Skin epidermis (tissue), 12 donors: Measurements from ENCODE around the gene RAB3B.
"Not testable (repeated sequence)": the region's sequence is repeated elsewhere in the genome, so short reads cannot be mapped to it uniquely, and the experiment has no call there.

Source experiments
- H3K27ac ChIP-seq, 21 experiments: fragments of 200-600 bp; sonication (generic) in 11 of 21; one replicate each; pipeline ENCODE4 v1.5.0; 2020; ENCODE audit warnings: mild to moderate bottlenecking in 3 of 21, inconsistent platforms in 2 of 21, moderate library complexity in 2 of 21
- H3K4me3 ChIP-seq, 7 experiments: fragments of 200-600 bp; sonication (generic) in 2 of 7; one replicate each; pipeline ENCODE4 v1.5.0; 2020; ENCODE audit warnings: inconsistent platforms in 2 of 7, mild to moderate bottlenecking in 2 of 7, moderate library complexity in 1 of 7

Gene RAB3B

DNA sequence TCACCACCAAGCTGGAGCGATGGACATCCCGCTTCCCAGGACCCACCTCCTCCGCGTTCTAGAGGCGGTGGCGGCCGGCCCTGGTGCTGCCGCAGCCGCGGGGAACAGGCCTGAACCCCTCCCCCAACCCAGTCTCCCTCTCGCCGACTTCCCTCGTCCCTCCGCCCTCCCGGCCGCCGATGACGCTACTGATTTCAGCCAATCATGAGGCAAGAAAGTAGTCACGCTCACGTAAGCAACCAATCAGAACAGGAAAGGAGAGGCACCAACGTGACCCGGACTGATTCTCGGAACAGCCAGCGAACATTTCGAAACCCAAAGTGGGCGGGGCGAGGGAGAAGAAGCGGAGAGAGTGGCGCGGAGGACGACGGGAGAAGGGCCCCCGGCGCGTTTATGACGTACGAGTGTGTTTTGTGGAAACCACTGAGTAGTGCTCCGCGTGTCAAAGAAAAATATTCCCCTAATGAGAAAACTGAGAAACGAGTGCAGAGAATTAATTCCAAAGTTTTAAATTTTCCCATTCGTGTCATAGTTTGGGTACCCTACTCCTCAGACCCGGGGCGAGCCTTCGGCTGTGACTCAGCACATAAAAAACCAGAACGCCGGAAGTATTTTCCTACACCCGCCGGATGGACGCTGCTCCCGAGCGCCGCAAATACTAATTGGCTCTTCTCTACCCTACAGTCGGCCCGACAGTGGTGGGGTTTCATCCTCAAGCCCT lies 111.7 kb downstream of the RAB3B start, which contains the start of gene NRDC:
Gene NRDC, minus strand, starts transcription at position 112 of the 721 bp plus-strand sequence. CDS start 112 bp downstream, outside the sequence.
- Histone ChIP-seq H3K4me3 (peak within 1 kb of the TSS; percentile 58 to 96 (median 83)), H3K27ac (peak within 1 kb of the TSS; percentile 87 to 100 (median 98))

DNA sequence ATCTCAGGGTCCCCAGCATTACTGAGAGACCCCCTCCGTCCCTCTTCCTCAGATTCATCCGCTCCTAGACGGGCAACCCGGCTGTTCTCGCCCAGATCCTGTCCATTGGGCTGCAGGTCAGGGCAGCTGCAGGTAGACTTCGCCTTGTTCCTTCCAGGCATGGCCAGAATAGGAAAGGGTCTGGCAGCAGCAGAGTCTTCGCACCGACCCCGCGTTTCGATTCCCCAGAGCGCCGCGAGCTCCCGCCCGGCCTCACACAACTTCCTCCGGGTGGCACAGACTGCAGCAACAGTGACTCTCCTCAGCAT lies 112.2 kb downstream of the RAB3B start:
- peak overlapping the region; percentile 84 to 100 (median 98) for H3K27ac ChIP-seq
- peak overlapping the region; percentile 58 to 96 (median 83) for H3K4me3 ChIP-seq

DNA sequence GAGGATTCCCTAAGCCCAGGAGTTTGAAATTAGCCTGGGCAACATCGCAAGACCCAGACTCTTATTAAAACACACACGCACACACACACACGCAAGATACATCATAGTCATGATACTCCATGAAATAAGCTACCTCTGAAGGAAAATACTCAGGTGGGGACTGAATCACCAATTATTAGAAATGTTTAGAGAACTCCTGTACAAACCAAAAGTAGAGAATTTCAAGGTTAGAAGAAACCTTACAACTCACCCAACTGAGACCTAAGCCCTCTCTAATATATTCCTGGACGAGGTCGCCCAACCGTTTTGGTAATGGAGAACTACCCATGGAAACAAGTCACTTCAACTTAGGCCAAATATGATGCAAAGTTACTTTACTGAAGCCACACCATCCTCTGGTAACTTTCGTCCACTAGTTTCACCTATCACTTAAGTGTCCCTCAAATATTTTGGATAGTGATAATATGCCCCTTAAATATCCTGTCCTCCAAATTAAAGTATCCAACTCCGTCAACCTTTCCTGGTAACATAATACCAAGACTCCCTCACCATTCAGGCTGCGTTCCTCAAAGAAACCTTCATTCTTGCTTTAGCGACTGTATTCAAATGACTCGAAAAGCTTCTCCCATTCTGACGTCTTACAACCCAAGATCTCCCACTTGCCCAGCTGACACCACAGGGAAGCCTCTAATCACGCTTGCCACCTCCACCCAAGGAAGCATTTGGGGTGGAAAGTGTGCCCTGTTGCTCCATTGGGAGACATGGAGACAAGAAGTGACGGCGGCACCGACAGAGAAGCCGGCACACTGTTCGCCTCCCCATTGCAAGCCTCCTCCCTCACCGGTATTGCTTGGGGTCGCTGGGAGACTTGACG lies 112.8 kb downstream of the RAB3B start:
- Histone ChIP-seq H3K27ac (peak overlapping the region; percentile 84 to 100 (median 98)), H3K4me3 (peak overlapping the region; percentile 58 to 96 (median 83))

DNA sequence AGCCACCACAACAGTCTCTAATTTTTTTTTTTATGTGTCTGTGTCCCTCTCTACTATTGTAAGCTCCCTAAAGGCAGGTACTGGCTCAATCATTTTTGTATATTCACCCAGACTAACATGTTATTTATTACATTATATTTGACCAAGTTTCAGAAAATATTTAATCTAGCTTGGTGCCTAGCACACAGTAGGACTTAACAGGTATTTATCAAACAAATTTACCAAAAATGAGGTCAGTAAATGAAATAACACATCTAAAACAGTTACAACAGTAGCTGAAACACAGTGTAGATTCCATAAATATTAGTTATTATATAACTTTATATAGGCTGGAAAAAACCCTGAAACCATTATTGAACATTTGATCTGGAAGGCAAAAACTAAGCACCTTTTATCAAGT lies 114.7 kb downstream of the RAB3B start:
- Histone ChIP-seq H3K27ac (no peak overlapping the region), H3K4me3 (no peak overlapping the region)

DNA sequence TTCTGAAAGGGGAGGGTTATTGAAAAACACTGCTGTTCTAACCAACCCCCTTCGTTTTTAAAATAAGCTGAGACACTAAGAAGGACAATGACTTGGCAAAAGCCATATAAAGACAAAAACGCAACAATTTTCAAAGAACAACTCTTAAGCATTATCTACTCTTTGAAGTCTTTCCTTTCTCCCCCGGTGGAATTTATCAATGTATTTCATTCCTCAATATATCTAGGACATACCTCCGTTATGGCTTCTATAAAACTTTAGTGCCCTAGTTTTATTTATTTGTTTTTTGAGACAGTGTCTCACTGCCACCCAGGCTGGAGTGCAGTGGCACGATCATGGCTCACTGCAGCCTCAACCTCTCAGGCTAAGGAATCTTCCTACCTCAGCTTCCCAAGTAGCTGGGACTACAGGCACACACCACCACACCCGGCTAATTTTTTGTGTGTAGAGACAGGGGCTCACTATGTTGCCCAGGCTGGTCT lies 115.2 kb downstream of the RAB3B start:
- no peak overlapping the region for H3K27ac ChIP-seq
- H3K4me3 ChIP-seq, result no peak overlapping the region

DNA sequence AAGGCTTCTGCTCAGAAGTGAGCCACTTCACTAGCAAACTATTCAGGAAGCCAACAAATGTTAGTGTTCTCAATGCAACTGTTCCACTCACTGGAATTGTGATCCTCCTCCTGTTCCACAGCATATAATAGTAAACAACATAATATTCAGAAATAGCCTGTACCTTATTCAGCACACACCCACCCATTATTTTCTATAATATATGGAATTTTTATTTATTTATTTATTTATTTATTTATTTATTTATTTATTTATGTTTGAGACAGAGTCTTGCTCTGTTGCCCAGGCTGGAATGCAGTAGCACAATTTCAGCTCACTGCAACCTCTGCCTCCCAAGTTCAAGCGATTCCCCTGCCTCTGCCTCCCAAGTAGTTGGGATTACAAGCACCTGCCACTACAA lies 117.2 kb downstream of the RAB3B start:
- not testable (repeated sequence) for H3K4me3 ChIP-seq

DNA sequence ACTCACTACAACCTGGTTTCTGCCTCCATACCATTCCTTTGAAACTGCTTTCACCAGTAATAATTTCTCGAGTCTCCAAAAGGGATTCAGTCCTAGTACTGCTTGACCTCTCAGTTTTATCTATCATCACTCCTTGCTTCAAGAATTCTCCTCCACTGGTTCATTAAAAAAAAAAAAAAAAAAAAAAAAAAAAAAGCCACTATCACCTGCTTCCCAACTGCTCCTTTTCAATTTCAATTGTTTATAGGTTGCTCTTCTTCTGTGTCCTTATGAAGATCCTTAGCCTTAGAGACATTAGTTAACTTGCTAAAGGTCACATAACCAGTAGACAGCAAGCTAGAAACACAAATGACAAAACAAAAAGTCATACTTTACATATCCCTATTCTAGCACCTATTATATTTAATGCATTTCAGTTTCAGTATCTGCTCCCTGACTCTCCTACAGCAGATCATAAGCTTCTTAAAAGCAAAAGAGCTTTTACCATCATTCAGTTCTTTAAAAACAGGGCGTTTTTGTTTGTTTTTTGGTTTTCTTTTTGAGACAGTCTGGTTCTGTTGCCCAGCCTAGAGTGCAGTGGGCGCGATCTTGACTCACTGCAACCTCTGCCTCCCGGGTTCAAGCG lies 119.0 kb downstream of the RAB3B start:
- Histone ChIP-seq H3K27ac (no peak overlapping the region), H3K4me3 (no peak overlapping the region)

More for the DNA sequence above, 117.2 kb downstream of the RAB3B start:
- not testable (repeated sequence) for H3K27ac ChIP-seq

DNA sequence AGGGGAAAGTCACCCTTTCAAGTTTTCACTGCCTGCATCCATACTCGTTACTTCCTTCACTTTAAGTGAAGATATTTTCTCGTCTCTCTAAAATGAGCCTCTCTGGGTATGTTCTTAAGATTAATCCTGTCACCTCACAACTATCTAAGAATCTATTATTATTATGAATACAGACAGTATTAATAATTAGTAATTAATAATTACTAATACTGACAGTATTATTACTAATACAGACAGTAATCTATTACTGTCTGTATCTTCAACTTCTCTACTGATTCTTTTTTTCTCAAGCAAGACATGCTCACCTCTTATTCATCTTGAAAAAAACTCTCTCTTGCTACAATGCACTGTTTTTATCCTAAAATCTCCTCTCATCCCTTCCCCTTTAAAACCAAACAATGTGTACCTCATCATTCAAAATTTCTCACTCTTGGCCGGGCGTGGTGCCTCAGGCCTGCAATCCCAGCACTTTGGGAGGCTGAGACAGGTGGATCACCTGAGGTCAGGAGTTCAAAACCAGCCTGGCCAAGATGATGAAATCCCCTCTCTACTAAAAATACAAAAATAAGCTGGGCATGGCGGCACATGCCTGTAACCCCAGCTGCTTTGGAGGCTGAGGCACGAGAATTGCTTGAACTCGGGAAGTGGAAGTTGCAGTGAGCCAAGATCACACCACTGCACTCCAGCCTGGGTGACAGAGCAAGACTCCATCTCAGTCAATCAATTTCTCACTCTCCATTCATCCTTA lies 119.7 kb downstream of the RAB3B start:
- H3K27ac ChIP-seq, result no peak overlapping the region
- H3K4me3 ChIP-seq, result no peak overlapping the region

DNA sequence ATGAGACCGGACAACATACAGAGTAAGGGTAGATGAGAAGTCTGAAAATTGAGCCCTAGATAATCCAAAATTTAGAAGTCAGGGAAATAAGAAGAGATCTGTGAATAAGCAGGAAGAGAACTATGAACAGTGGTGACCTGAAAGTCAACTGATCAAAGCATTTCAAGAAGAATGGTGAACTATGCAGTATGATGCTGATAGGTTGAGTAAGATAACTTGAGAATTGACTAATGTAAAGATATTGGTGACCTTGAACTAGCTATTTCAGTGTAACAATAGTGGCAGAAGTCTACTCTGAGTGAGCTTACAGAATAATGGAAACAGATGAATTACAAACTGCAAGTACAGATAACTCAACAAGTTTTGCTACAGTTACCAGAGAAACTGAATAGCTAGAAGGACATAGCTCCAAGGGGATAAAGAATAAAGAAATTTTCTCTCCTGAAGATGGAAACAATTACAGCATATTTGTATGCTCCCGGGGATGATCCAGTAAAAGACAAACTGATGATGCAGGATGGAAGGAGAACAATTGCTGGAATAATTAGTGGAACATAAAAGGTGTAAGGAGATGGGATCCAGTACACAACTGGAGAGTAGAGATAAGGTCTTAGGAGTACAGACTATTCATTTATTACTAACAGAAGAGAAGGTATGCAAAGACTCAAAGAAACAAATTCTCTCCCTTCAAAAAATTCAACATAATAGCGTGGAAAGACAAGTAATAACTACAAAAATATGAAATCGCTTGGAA lies 122.8 kb downstream of the RAB3B start:
- H3K4me3 ChIP-seq, result no peak overlapping the region
- no peak overlapping the region for H3K27ac ChIP-seq

DNA sequence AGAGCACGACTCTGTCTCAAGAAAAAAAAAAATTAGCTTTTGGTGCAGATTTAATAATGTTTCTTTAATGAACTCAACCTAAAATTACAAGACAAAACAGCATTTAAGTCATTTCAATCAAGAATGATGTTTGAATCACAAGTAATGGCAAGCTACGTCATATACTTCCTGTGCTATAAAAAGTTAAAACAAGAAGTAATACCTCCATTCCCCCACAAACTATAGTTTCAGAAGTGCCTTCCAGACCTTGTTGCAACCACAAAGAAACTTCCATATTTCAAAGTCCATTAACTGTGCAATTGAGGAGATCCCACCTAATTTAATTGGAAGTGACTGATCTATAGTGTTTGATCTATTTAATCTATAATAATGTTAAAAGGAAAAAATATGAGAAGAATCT lies 127.1 kb downstream of the RAB3B start:
- no peak overlapping the region for H3K4me3 ChIP-seq

DNA sequence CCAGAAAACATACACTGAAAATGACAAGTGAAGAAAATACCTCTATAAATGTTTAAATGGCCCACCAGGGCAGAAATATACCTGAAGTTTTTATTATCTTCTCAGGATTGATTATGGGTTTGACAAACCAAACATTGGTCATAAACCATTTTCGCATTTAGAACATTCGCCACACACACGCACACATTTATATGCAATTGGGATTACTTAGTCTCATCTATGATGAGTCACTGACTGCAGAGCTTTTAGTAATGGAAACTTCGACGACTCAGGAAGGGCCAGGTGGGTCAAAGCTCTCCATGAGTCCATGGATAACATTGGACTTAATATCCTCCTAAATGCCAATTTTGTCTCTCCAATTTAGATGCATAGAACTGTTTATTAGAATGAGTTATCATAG lies 128.8 kb downstream of the RAB3B start:
- no peak overlapping the region for H3K4me3 ChIP-seq
- no peak overlapping the region for H3K27ac ChIP-seq

More for the DNA sequence above, 127.1 kb downstream of the RAB3B start:
- H3K27ac ChIP-seq, result no peak overlapping the region

DNA sequence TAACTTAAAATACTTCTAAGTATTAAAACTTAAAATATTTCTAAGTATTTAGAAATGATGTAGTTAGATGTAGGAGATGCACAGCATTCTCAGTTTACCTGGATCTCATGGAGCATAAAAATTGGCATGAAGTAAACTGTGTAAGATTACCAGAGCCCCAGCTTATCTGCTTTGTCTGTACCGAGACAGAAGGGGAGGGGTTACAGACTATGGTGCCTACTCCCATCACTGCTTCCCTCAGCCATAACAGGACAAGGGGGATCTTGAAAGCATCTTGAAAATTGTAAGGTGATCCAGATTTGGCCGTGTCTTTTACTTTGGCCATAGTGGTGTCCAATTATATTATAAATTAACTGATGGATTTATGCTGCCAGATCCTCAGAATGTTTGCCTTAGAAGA lies 130.8 kb downstream of the RAB3B start:
- Histone ChIP-seq H3K4me3 (no peak overlapping the region), H3K27ac (no peak overlapping the region)

DNA sequence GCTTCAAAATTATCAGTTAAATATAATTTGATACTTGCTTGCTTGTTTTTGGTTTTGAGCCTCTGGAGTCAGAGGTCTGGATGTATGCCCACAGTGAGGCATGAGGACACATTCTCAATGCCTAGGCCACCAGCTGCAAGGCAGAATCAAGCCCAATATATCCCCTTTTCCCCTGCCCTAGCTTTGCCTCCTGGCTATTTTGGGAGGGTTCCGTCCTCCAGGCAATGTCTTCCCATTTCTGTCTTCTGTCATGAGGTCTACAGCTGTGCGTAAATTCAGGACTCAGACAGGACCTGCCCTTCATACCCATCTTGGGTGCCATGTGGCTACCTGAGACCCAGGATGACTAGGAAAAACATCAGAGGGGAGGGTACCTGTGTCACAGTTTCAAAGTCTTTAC lies 131.2 kb downstream of the RAB3B start:
- Histone ChIP-seq H3K4me3 (no peak overlapping the region), H3K27ac (no peak overlapping the region)

DNA sequence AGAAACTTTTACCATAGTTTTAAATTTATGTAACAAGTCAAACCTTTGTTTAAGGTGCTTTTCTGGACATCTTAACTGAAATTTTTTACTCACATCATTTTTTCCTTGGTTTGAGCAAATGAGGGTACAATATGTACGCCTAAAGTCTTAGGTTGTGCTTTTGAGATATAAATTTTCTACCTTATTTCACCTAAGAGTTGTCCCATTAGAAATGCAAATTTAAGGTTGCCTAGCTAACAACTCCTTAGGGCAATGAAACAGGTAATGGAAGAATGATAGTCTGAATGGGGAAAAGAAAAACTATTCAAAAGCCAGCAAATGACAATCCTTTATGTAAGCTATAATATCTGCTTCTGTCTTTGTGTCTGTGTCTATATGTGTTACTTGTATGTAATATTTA lies 131.6 kb downstream of the RAB3B start:
- H3K27ac ChIP-seq, result no peak overlapping the region
- H3K4me3 ChIP-seq, result no peak overlapping the region
